HCT116 (cell line): Measurements from ENCODE around the gene DNPEP. TPM values are rescaled to one million over a fixed set of nuclear protein-coding genes. Genes with fewer than 3 reads are reported as not detected.

Source experiments
- ATAC-seq: fragments of 200-7000 bp; cut with Tn5 transposase; 2 replicates; pipeline ENCODE4 v1.9.1; 2020; ENCODE audit warnings: mild to moderate bottlenecking, moderate library complexity
- BruUV-seq: library from RNA; stranded (reverse); fragments of 400-500 nt; replicated peaks from 2 replicates; lab custom pipeline; 2021; lab: Mats Ljungman, UMichigan
- CTCF ChIA-PET: fragments of 300-600 bp; sonication (Branson Sonifier 250); formaldehyde crosslinking; loops from one replicate; lab custom pipeline; 2021; ENCODE audit warnings: antibody characterized with exemption; lab: Charles Lee
- POLR2A ChIA-PET: fragments of 300-600, 350-600 bp; sonication (Branson Sonifier 250); formaldehyde crosslinking; loops from one replicate; lab custom pipeline; 2021; ENCODE audit warnings: antibody characterized with exemption; lab: Charles Lee
- RAD21 ChIA-PET, 2 experiments: fragments of 300-600 bp; sonication (Branson Sonifier 250); formaldehyde crosslinking; loops; one replicate each; lab custom pipeline; 2023; ENCODE audit warnings: low total read pairs in 2 of 2; ENCODE audit not compliant: uncharacterized antibody in 2 of 2, unreplicated experiment in 2 of 2, low non-redundant PET in 1 of 2; lab: Charles Lee
- DNase-seq: peaks from one replicate; pipeline ENCODE4 v3.0.0-alpha.2; 2010; ENCODE audit warnings: low read depth, low spot score
- H2AFZ ChIP-seq: fragments of 200-600 bp; shearing (Covaris generic), sonication (generic); 2 replicates; pipeline ENCODE4 v1.6.1; 2017; ENCODE audit warnings: low read depth, mixed run types, mixed read lengths, antibody characterized with exemption, low read length; ENCODE audit not compliant: poor library complexity, severe bottlenecking
- H3K27ac ChIP-seq: 2 replicates; pipeline ENCODE4 v1.5.1; 2012; ENCODE audit warnings: low read depth, low read length
- H3K27me3 ChIP-seq: fragments of 200-600 bp; sonication (generic); 2 replicates; pipeline ENCODE4 v1.6.1; 2016; ENCODE audit warnings: mixed run types, low read length, mixed read lengths; ENCODE audit not compliant: insufficient read depth
- H3K36me3 ChIP-seq, 2 experiments: fragments of 200-500 bp in 1 of 2; fragments of 200-600 bp in 1 of 2; sonication (Bioruptor generic) in 1 of 2; sonication (generic) in 1 of 2; 2 replicates each; pipeline versions ENCODE4 v1.5.1 to v1.6.1; 2014 to 2016; ENCODE audit warnings: low read length in 2 of 2, inconsistent platforms in 1 of 2, mixed read lengths in 1 of 2, mixed run types in 1 of 2; ENCODE audit not compliant: insufficient read depth in 2 of 2, control insufficient read depth in 1 of 2
- H3K4me1 ChIP-seq, 2 experiments: fragments of 200-600 bp in 1 of 2; sonication (generic) in 1 of 2; 2 replicates each; pipeline versions ENCODE4 v1.5.1 to v1.6.1; 2012 to 2017; ENCODE audit warnings: low read length in 2 of 2, inconsistent platforms in 1 of 2, mild to moderate bottlenecking in 1 of 2, mixed read lengths in 1 of 2, mixed run types in 1 of 2, moderate library complexity in 1 of 2; ENCODE audit not compliant: insufficient read depth in 2 of 2, control insufficient read depth in 1 of 2
- H3K4me2 ChIP-seq: fragments of 200-600 bp; sonication (generic); 2 replicates; pipeline ENCODE4 v1.6.1; 2017; ENCODE audit warnings: mixed run types, low read length, mixed read lengths
- H3K4me3 ChIP-seq, 2 experiments: fragments of 200-600 bp in 1 of 2; sonication (generic) in 1 of 2; replicated peaks in 1 of 2; 2 replicates each; pipeline ENCODE4 v1.5.1; 2011 to 2016; ENCODE audit warnings: low read length in 2 of 2, control low read depth in 1 of 2, low read depth in 1 of 2, mild to moderate bottlenecking in 1 of 2, mixed read lengths in 1 of 2, mixed run types in 1 of 2
- H3K79me2 ChIP-seq: fragments of 200-600 bp; sonication (generic); 2 replicates; pipeline ENCODE4 v1.6.1; 2017; ENCODE audit warnings: mild to moderate bottlenecking, mixed run types, low read length, moderate library complexity, mixed read lengths; ENCODE audit not compliant: insufficient read depth
- H3K9ac ChIP-seq: fragments of 200-600 bp; sonication (generic); 2 replicates; pipeline ENCODE4 v1.6.1; 2016; ENCODE audit warnings: low read length, mixed read lengths
- H3K9me2 ChIP-seq: fragments of 200-600 bp; sonication (generic), shearing (Covaris generic); 2 replicates; pipeline ENCODE4 v1.6.1; 2017; ENCODE audit warnings: mixed run types, mild to moderate bottlenecking, moderate library complexity; ENCODE audit not compliant: insufficient read depth
- H3K9me3 ChIP-seq, 2 experiments: fragments of 200-500 bp in 1 of 2; fragments of 200-600 bp in 1 of 2; sonication (Bioruptor generic) in 1 of 2; sonication (generic) in 1 of 2; 2 replicates each; pipeline ENCODE4 v1.6.1; 2014 to 2017; ENCODE audit warnings: low read length in 2 of 2, mixed read lengths in 2 of 2, inconsistent platforms in 1 of 2, low read depth in 1 of 2, mild to moderate bottlenecking in 1 of 2, mixed run types in 1 of 2, moderate library complexity in 1 of 2; ENCODE audit not compliant: control insufficient read depth in 1 of 2, insufficient read depth in 1 of 2
- H4K20me1 ChIP-seq: fragments of 200-600 bp; sonication (generic), shearing (Covaris generic); 2 replicates; pipeline ENCODE4 v1.6.1; 2017; ENCODE audit warnings: mixed run types, mild to moderate bottlenecking, moderate library complexity; ENCODE audit not compliant: insufficient read depth
- CBX3 ChIP-seq: IDR thresholded peaks from 2 replicates; pipeline ENCODE4 v1.6.1; 2012; ENCODE audit warnings: low read depth
- ELF1 ChIP-seq: IDR thresholded peaks from 2 replicates; pipeline ENCODE4 v1.6.1; 2012; ENCODE audit warnings: low read depth, borderline replicate concordance
- EZH2phosphoT487 ChIP-seq: fragments of 200-600 bp; IDR thresholded peaks from 2 replicates; pipeline ENCODE4 v1.6.1; 2018; ENCODE audit warnings: antibody characterized with exemption, borderline replicate concordance
- JUND ChIP-seq: IDR thresholded peaks from 2 replicates; pipeline ENCODE4 v1.6.1; 2012
- POLR2A ChIP-seq: IDR thresholded peaks from 2 replicates; pipeline ENCODE4 v1.7.0; 2011; ENCODE audit warnings: borderline replicate concordance; ENCODE audit not compliant: insufficient read depth, insufficient read length; ENCODE audit errors: extremely low read depth
- POLR2AphosphoS5 ChIP-seq: IDR thresholded peaks from 2 replicates; pipeline ENCODE4 v1.6.1; 2011; ENCODE audit warnings: mild to moderate bottlenecking, low read depth, low read length, moderate library complexity
- RAD21 ChIP-seq: IDR thresholded peaks from 2 replicates; pipeline ENCODE4 v1.6.1; 2012; ENCODE audit warnings: low read depth, mild to moderate bottlenecking
- SIN3A ChIP-seq: IDR thresholded peaks from 2 replicates; pipeline ENCODE4 v1.6.1; 2012; ENCODE audit warnings: low read depth
- SP1 ChIP-seq: IDR thresholded peaks from 2 replicates; pipeline ENCODE4 v1.6.1; 2012; ENCODE audit warnings: low read depth
- SRF ChIP-seq: IDR thresholded peaks from 2 replicates; pipeline ENCODE4 v1.6.1; 2012; ENCODE audit warnings: low read depth
- TCF7L2 ChIP-seq: IDR thresholded peaks from 2 replicates; pipeline ENCODE4 v1.7.0; 2011; ENCODE audit warnings: borderline replicate concordance, inconsistent platforms; ENCODE audit not compliant: insufficient read depth, insufficient read length; ENCODE audit errors: extremely low read depth
- ZNF274 ChIP-seq: fragments of 200-500 bp; sonication (Bioruptor generic); IDR thresholded peaks from 2 replicates; pipeline ENCODE4 v1.6.1; 2014; ENCODE audit warnings: mild to moderate bottlenecking, low read depth, low read length, inconsistent platforms
- intact Hi-C: fragments of 100-400 bp; cut with micrococcal nuclease; formaldehyde crosslinking; loops from 2 replicates; pipeline ENCODE4 v1.10.0; 2022
- total RNA-seq: library from RNA; stranded (reverse); gene quantifications from one replicate; pipeline ENCODE4 v1.2.1, GENCODE V29; 2021; ENCODE audit not compliant: unreplicated experiment
- TF ChIP-seq, protein P1 (sequence below): IDR thresholded peaks from 2 replicates; pipeline ENCODE4 v1.6.1; 2011; ENCODE audit warnings: mild to moderate bottlenecking, low read length, moderate library complexity; ENCODE audit not compliant: insufficient replicate concordance; ENCODE audit errors: extremely low read depth
- TF ChIP-seq, protein P2 (sequence below): IDR thresholded peaks from 2 replicates; pipeline ENCODE4 v1.6.1; 2012; ENCODE audit warnings: low read depth

DNPEP gene
- total RNA-seq, 1 experiment from 2014 or later = 80.1 TPM

DNA sequence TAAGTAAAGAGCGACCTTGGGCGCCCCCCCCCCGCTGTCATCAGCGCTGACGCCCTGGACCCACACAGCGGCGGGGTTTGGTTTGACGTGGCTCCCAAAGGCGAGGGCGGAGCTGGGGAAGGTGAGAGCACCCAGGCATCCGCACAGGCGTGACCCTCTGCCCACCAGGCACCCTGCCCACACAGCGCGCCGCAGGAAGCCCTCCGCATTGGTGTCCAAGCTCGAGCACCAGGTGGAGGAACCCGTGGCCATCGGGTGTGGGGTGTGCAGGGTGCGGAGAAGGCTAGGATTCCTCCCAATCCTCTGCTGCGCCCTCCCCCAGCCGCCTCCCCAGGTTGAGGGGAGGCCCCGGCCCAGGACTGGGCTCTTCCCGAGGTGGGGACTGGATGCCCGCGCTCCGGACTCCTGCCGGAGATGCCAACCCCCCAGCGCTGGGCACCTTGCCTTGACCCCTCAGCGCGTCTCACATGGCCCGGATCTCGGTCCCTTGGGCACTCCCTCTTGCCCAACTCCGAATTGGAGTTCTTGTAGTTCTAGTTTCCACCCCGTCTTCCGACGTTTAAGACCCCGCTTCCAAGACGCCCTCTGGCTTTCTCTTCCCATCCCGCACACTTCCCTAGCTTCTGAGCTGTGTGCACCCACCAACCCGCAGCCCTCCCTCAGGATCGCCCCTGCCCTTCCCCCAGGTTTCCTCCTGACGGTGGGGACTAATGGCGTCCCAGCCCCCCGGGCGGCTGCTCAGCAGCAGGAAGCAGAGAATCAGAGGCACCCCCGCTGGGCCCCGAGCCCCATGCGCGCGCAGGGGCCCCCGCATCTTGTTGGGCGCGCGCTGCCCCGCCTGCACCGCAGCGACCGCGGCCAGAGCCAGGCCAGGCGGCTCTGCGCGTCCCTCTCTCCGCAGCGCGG lies 29.3 kb downstream of the DNPEP start:
- H3K4me3 ChIP-seq = no peak overlapping the region
- no peaks in the 10 kb centered on the region for H3K36me3 ChIP-seq
- DNase-seq (no peak), ATAC-seq (no peak)
- H3K27ac ChIP-seq = no peak overlapping the region
- CTCF ChIA-PET = no interaction called here
- H3K9me3 ChIP-seq = no peaks in the 10 kb centered on the region
- H4K20me1 ChIP-seq = no peaks in the 10 kb centered on the region
- no peaks in the 10 kb centered on the region for H3K79me2 ChIP-seq
- no peaks in the 10 kb centered on the region for H3K27me3 ChIP-seq
- no peak overlapping the region for H2AFZ ChIP-seq
- H3K9ac ChIP-seq = no peak overlapping the region
- BruUV-seq = no TSS peak
- POLR2A ChIA-PET = no interaction called here
- no peak overlapping the region for H3K4me2 ChIP-seq
- TF ChIP-seq SIN3A = no peak
- no peak for TF ChIP-seq POLR2AphosphoS5
- peaks cover 8 to 15% of the 10 kb centered on the region in 2 experiments; a peak in 3 of 4 replicates for H3K4me1 ChIP-seq
- RAD21 ChIA-PET = no interaction called here
- no peaks in the 10 kb centered on the region for H3K9me2 ChIP-seq
- intact Hi-C loops = no loop called here

GRCh38 chr2:219356834-219357233 lies 30.9 kb downstream of the DNPEP start:
- Histone ChIP-seq H3K4me3 (no peak overlapping the region), H3K27me3 (no peaks in the 10 kb centered on the region), H3K9me2 (no peaks in the 10 kb centered on the region), H3K79me2 (no peaks in the 10 kb centered on the region), H3K4me1 (no peaks in the 10 kb centered on the region), H4K20me1 (no peaks in the 10 kb centered on the region), H3K4me2 (no peak overlapping the region), H3K9me3 (no peaks in the 10 kb centered on the region), H3K9ac (no peak overlapping the region), H3K36me3 (no peaks in the 10 kb centered on the region), H3K27ac (no peak overlapping the region), H2AFZ (no peak overlapping the region)
- BruUV-seq = no TSS peak
- CTCF ChIA-PET = no interaction called here
- RAD21 ChIA-PET = no interaction called here
- intact Hi-C loops = no loop called here
- POLR2A ChIA-PET = no interaction called here
- ATAC-seq (no peak), DNase-seq (no peak)
- TF ChIP-seq EZH2phosphoT487 (no peak), JUND (no peak), TCF7L2 (no peak), RAD21 (no peak), SRF (no peak), SP1 (no peak), ELF1 (no peak), SIN3A (no peak), ZNF274 (no peak), POLR2A (no peak), CBX3 (no peak), POLR2AphosphoS5 (no peak)
- TF ChIP-seq, protein P1, sequence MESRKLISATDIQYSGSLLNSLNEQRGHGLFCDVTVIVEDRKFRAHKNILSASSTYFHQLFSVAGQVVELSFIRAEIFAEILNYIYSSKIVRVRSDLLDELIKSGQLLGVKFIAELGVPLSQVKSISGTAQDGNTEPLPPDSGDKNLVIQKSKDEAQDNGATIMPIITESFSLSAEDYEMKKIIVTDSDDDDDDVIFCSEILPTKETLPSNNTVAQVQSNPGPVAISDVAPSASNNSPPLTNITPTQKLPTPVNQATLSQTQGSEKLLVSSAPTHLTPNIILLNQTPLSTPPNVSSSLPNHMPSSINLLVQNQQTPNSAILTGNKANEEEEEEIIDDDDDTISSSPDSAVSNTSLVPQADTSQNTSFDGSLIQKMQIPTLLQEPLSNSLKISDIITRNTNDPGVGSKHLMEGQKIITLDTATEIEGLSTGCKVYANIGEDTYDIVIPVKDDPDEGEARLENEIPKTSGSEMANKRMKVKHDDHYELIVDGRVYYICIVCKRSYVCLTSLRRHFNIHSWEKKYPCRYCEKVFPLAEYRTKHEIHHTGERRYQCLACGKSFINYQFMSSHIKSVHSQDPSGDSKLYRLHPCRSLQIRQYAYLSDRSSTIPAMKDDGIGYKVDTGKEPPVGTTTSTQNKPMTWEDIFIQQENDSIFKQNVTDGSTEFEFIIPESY = no peak
- TF ChIP-seq, protein P2, sequence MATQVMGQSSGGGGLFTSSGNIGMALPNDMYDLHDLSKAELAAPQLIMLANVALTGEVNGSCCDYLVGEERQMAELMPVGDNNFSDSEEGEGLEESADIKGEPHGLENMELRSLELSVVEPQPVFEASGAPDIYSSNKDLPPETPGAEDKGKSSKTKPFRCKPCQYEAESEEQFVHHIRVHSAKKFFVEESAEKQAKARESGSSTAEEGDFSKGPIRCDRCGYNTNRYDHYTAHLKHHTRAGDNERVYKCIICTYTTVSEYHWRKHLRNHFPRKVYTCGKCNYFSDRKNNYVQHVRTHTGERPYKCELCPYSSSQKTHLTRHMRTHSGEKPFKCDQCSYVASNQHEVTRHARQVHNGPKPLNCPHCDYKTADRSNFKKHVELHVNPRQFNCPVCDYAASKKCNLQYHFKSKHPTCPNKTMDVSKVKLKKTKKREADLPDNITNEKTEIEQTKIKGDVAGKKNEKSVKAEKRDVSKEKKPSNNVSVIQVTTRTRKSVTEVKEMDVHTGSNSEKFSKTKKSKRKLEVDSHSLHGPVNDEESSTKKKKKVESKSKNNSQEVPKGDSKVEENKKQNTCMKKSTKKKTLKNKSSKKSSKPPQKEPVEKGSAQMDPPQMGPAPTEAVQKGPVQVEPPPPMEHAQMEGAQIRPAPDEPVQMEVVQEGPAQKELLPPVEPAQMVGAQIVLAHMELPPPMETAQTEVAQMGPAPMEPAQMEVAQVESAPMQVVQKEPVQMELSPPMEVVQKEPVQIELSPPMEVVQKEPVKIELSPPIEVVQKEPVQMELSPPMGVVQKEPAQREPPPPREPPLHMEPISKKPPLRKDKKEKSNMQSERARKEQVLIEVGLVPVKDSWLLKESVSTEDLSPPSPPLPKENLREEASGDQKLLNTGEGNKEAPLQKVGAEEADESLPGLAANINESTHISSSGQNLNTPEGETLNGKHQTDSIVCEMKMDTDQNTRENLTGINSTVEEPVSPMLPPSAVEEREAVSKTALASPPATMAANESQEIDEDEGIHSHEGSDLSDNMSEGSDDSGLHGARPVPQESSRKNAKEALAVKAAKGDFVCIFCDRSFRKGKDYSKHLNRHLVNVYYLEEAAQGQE = no peak
